Hepatocyte (in vitro differentiated cells): ENCODE measurements around the gene MAGI3.

Experiments used
- EZH2 ChIP-seq: fragments of 200-600 bp; sonication (generic); IDR thresholded peaks from 2 replicates; pipeline ENCODE4 v1.6.1; 2016; ENCODE audit warnings: antibody characterized with exemption, mild to moderate bottlenecking, borderline replicate concordance
- EZH2phosphoT487 ChIP-seq: fragments of 200-600 bp; sonication (generic); IDR thresholded peaks from one replicate; pipeline ENCODE4 v1.6.1; 2018; ENCODE audit warnings: antibody characterized with exemption, mild to moderate bottlenecking, low read depth, moderate library complexity; ENCODE audit not compliant: unreplicated experiment, severe bottlenecking
- TF ChIP-seq, protein P1 (sequence below): fragments of 200-600 bp; sonication (generic); IDR thresholded peaks from 2 replicates; pipeline ENCODE4 v1.5.1; 2016; ENCODE audit warnings: antibody characterized with exemption, mild to moderate bottlenecking; ENCODE audit not compliant: poor library complexity

- TF ChIP-seq, protein P1, sequence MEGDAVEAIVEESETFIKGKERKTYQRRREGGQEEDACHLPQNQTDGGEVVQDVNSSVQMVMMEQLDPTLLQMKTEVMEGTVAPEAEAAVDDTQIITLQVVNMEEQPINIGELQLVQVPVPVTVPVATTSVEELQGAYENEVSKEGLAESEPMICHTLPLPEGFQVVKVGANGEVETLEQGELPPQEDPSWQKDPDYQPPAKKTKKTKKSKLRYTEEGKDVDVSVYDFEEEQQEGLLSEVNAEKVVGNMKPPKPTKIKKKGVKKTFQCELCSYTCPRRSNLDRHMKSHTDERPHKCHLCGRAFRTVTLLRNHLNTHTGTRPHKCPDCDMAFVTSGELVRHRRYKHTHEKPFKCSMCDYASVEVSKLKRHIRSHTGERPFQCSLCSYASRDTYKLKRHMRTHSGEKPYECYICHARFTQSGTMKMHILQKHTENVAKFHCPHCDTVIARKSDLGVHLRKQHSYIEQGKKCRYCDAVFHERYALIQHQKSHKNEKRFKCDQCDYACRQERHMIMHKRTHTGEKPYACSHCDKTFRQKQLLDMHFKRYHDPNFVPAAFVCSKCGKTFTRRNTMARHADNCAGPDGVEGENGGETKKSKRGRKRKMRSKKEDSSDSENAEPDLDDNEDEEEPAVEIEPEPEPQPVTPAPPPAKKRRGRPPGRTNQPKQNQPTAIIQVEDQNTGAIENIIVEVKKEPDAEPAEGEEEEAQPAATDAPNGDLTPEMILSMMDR, result no peak
- TF ChIP-seq EZH2phosphoT487 (no peak), EZH2 (no peak)
Observed at GRCh38 chr1:113467991-113468390, 77.7 kb downstream of the MAGI3 start.
